Keratinocyte (primary cell): ENCODE results near the gene CAT. TPM values are rescaled to one million over a fixed set of nuclear protein-coding genes. Genes with fewer than 3 reads are reported as not detected.

ENCODE experiments used
- DNase-seq: peaks from one replicate; pipeline ENCODE4 v3.0.0-alpha.2; 2011; ENCODE audit warnings: low read depth, missing footprints, low spot score
- FAIRE-seq: peaks from 2 replicates; lab custom pipeline; 2011; peaks lifted over from hg19 to GRCh38; lab: Jason Lieb, UNC
- H2AFZ ChIP-seq: 2 replicates; pipeline ENCODE4 v1.6.0; 2012; ENCODE audit warnings: low read length, control low read depth, inconsistent platforms; ENCODE audit not compliant: control insufficient read depth
- H3K27ac ChIP-seq: 2 replicates; pipeline ENCODE4 v1.5.1; 2011; ENCODE audit warnings: low read length; ENCODE audit not compliant: control insufficient read depth, insufficient read depth
- H3K27me3 ChIP-seq: 3 replicates; pipeline ENCODE4 v1.6.0; 2011; ENCODE audit warnings: low read length; ENCODE audit not compliant: control insufficient read depth, insufficient read depth; ENCODE audit errors: extremely low read depth
- H3K36me3 ChIP-seq, 2 experiments: 2 replicates in 1 of 2; 3 replicates in 1 of 2; pipeline ENCODE4 v1.5.1; 2011; ENCODE audit warnings: low read length in 2 of 2, mild to moderate bottlenecking in 1 of 2; ENCODE audit not compliant: control insufficient read depth in 2 of 2, insufficient read depth in 2 of 2; ENCODE audit errors: extremely low read depth in 1 of 2
- H3K4me1 ChIP-seq: 3 replicates; pipeline ENCODE4 v1.5.1; 2011; ENCODE audit warnings: low read length; ENCODE audit not compliant: control insufficient read depth, insufficient read depth; ENCODE audit errors: extremely low read depth
- H3K4me2 ChIP-seq: 3 replicates; pipeline ENCODE4 v1.6.0; 2011; ENCODE audit warnings: low read depth, low read length; ENCODE audit not compliant: control insufficient read depth, insufficient read depth; ENCODE audit errors: extremely low read depth
- H3K4me3 ChIP-seq, 3 experiments: fragments of 200-600 bp in 1 of 3; sonication (generic) in 1 of 3; 2 replicates in 2 of 3; 3 replicates in 1 of 3; pipeline ENCODE4 v1.5.1; 2011 to 2016; ENCODE audit warnings: low read length in 3 of 3, mild to moderate bottlenecking in 3 of 3, control low read depth in 2 of 3, inconsistent platforms in 1 of 3, low read depth in 1 of 3, mixed read lengths in 1 of 3, mixed run types in 1 of 3, moderate library complexity in 1 of 3; ENCODE audit not compliant: control insufficient read depth in 2 of 3, insufficient read depth in 2 of 3; ENCODE audit errors: extremely low read depth in 1 of 3
- H3K79me2 ChIP-seq: 2 replicates; pipeline ENCODE4 v1.6.0; 2012; ENCODE audit warnings: low read length; ENCODE audit not compliant: control insufficient read depth, insufficient read depth
- H3K9ac ChIP-seq: 3 replicates; pipeline ENCODE4 v1.6.0; 2011; ENCODE audit warnings: low read length; ENCODE audit not compliant: control insufficient read depth, insufficient read depth; ENCODE audit errors: extremely low read depth
- H3K9me1 ChIP-seq: 3 replicates; pipeline ENCODE4 v1.6.0; 2011; ENCODE audit warnings: low read length; ENCODE audit not compliant: control insufficient read depth, insufficient read depth; ENCODE audit errors: extremely low read depth
- H3K9me3 ChIP-seq: 2 replicates; pipeline ENCODE4 v1.5.1; 2012; ENCODE audit warnings: low read depth, low read length; ENCODE audit not compliant: control insufficient read depth
- H4K20me1 ChIP-seq: 3 replicates; pipeline ENCODE4 v1.6.0; 2011; ENCODE audit warnings: low read length; ENCODE audit not compliant: control insufficient read depth, insufficient read depth; ENCODE audit errors: extremely low read depth
- EZH2 ChIP-seq: IDR thresholded peaks from one replicate; pipeline ENCODE4 v1.6.1; 2012; ENCODE audit warnings: inconsistent platforms, mild to moderate bottlenecking, low read length, moderate library complexity
- dilution Hi-C: fragments of 300-500 bp; cut with MboI; formaldehyde crosslinking; loops from one replicate; pipeline ENCODE4 v1.7.0; 2020; ENCODE audit warnings: low sequenced_read_pairs; ENCODE audit not compliant: extremely low pct_ligation_motif_present
- polyA plus RNA-seq, 5 experiments: library from polyadenylated mRNA; depleted of rRNA in 3 of 5; stranded (reverse) in 3 of 5; stranded (forward) in 1 of 5; unstranded in 1 of 5; fragments of >200 nt; gene quantifications; 1 replicate in 1 of 5; 2 replicates in 3 of 5; 3 replicates in 1 of 5; pipeline versions ENCODE4 v1.2.1 to v1.2.3, GENCODE V29; 2011 to 2012; ENCODE audit warnings: missing spikeins in 2 of 5, low read depth in 1 of 5, low replicate concordance in 1 of 5
- TF ChIP-seq, protein P1 (sequence below), 3 experiments: IDR thresholded peaks in 1 of 3; conservative IDR thresholded peaks in 1 of 3; optimal IDR thresholded peaks in 1 of 3; 2 replicates in 2 of 3; 3 replicates in 1 of 3; pipeline versions ENCODE3 to v1.5.1; 2011; ENCODE audit warnings: low read length in 3 of 3, mild to moderate bottlenecking in 3 of 3, moderate library complexity in 2 of 3, control low read depth in 1 of 3, inconsistent platforms in 1 of 3; ENCODE audit not compliant: insufficient read depth in 2 of 3; ENCODE audit errors: extremely low read depth in 1 of 3

Gene CAT
- polyA plus RNA-seq, 1 donor (not counting 4 experiments of a cell fraction or from before 2014, with no cell fraction given): 94.8 TPM

- Histone ChIP-seq H4K20me1 (no peaks in the 10 kb centered on the region), H3K9me1 (no peaks in the 10 kb centered on the region), H3K27me3 (peaks cover 6% of the 10 kb centered on the region), H3K4me1 (no peaks in the 10 kb centered on the region), H3K9me3 (no peaks in the 10 kb centered on the region), H2AFZ (no peak overlapping the region), H3K4me3 (no peak overlapping the region), H3K9ac (no peak overlapping the region), H3K4me2 (no peak overlapping the region), H3K36me3 (no peaks in the 10 kb centered on the region), H3K79me2 (no peaks in the 10 kb centered on the region), H3K27ac (no peak overlapping the region)
- no peak for TF ChIP-seq EZH2
- TF ChIP-seq, protein P1, sequence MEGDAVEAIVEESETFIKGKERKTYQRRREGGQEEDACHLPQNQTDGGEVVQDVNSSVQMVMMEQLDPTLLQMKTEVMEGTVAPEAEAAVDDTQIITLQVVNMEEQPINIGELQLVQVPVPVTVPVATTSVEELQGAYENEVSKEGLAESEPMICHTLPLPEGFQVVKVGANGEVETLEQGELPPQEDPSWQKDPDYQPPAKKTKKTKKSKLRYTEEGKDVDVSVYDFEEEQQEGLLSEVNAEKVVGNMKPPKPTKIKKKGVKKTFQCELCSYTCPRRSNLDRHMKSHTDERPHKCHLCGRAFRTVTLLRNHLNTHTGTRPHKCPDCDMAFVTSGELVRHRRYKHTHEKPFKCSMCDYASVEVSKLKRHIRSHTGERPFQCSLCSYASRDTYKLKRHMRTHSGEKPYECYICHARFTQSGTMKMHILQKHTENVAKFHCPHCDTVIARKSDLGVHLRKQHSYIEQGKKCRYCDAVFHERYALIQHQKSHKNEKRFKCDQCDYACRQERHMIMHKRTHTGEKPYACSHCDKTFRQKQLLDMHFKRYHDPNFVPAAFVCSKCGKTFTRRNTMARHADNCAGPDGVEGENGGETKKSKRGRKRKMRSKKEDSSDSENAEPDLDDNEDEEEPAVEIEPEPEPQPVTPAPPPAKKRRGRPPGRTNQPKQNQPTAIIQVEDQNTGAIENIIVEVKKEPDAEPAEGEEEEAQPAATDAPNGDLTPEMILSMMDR (optimal IDR thresholded peaks at IDR 0.05 in 1 of 3, IDR thresholded peaks at IDR 0.05 in 1 of 3, conservative IDR thresholded peaks at IDR 0.05 in 1 of 3; ENCODE audit: extremely low read depth in 1 of 3, insufficient read depth in 2 of 3, low read length in 3 of 3): no peak
- FAIRE-seq (no peak), DNase-seq (no peak)
- dilution Hi-C loops: no loop called here
Observed at GRCh38 chr11:34495724-34496377, 57.1 kb downstream of the CAT start.

- Histone ChIP-seq H3K4me3 (no peak overlapping the region), H2AFZ (no peak overlapping the region), H3K9ac (no peak overlapping the region), H3K27me3 (peaks cover 6% of the 10 kb centered on the region), H3K79me2 (no peaks in the 10 kb centered on the region), H3K9me3 (no peaks in the 10 kb centered on the region), H4K20me1 (no peaks in the 10 kb centered on the region), H3K4me2 (no peak overlapping the region), H3K36me3 (no peaks in the 10 kb centered on the region), H3K27ac (no peak overlapping the region), H3K4me1 (no peaks in the 10 kb centered on the region), H3K9me1 (no peaks in the 10 kb centered on the region)
- no peak for TF ChIP-seq EZH2
- TF ChIP-seq, protein P1 (optimal IDR thresholded peaks at IDR 0.05 in 1 of 3, IDR thresholded peaks at IDR 0.05 in 1 of 3, conservative IDR thresholded peaks at IDR 0.05 in 1 of 3; ENCODE audit: extremely low read depth in 1 of 3, insufficient read depth in 2 of 3, low read length in 3 of 3): no peak
- dilution Hi-C loops: no loop called here
- no peak for FAIRE-seq
- DNase-seq: no peak
Observed at GRCh38 chr11:34499719-34500500, 61.2 kb downstream of the CAT start.
